Stimulated activated effector memory CD8-positive, alpha-beta T cell treated with anti-CD3 and anti-CD28 coated beads, Interleukin-12 subunit alpha, Interleukin-12 subunit beta, amount 100 ng/mL, for 72 hours (primary cell): Measurements from ENCODE around the gene CPSF7.

Experiments used
- ATAC-seq: fragments of 150-1000 bp; cut with Tn5 transposase; 2 replicates; pipeline ENCODE4 v1.10.0; 2021
- DNase-seq, 2 donors: peaks; one replicate each; pipeline ENCODE4 v3.0.0; 2021 to 2022; ENCODE audit warnings: low spot score in 2 of 2
- H3K27ac Mint-ChIP-seq: one replicate; pipeline ENCODE4 v1.8.0; 2022; ENCODE audit warnings: mild to moderate bottlenecking, mixed read lengths
- H3K36me3 Mint-ChIP-seq: one replicate; pipeline ENCODE4 v1.8.0; 2022; ENCODE audit warnings: mild to moderate bottlenecking, mixed read lengths
- H3K4me1 Mint-ChIP-seq: one replicate; pipeline ENCODE4 v1.8.0; 2022; ENCODE audit warnings: mixed read lengths
- H3K4me3 Mint-ChIP-seq: one replicate; pipeline ENCODE4 v1.8.0; 2022; ENCODE audit warnings: mild to moderate bottlenecking, mixed read lengths
- H3K9me3 Mint-ChIP-seq: one replicate; pipeline ENCODE4 v1.8.0; 2022; ENCODE audit warnings: mixed read lengths

The CPSF7 gene

GRCh38 chr11:61359516-61359915 lies 70.3 kb downstream of the CPSF7 start:
- ATAC-seq: no peak
- Mint-ChIP-seq H3K27ac (no peak overlapping the region), H3K36me3 (peaks cover 56% of the 10 kb centered on the region), H3K9me3 (no peaks in the 10 kb centered on the region), H3K4me3 (peak overlapping the region; percentile 98), H3K4me1 (peaks cover 20% of the 10 kb centered on the region)
- DNase-seq: no peak

GRCh38 chr11:61358566-61358965 lies 71.2 kb downstream of the CPSF7 start:
- H3K4me3 Mint-ChIP-seq: no peak overlapping the region
- H3K9me3 Mint-ChIP-seq: no peaks in the 10 kb centered on the region
- peaks cover 19% of the 10 kb centered on the region for H3K4me1 Mint-ChIP-seq
- ATAC-seq: no peak
- H3K36me3 Mint-ChIP-seq: peaks cover 50% of the 10 kb centered on the region
- DNase-seq: no peak
- no peak overlapping the region for H3K27ac Mint-ChIP-seq

GRCh38 chr11:61357894-61358239 lies 71.9 kb downstream of the CPSF7 start:
- Mint-ChIP-seq H3K27ac (no peak overlapping the region), H3K4me1 (peaks cover 16% of the 10 kb centered on the region), H3K9me3 (no peaks in the 10 kb centered on the region), H3K36me3 (peaks cover 52% of the 10 kb centered on the region), H3K4me3 (no peak overlapping the region)
- no peak for ATAC-seq
- DNase-seq: no peak

- H3K36me3 Mint-ChIP-seq: peaks cover 51% of the 10 kb centered on the region
- H3K4me1 Mint-ChIP-seq: peaks cover 11% of the 10 kb centered on the region
- peak overlapping the region; percentile 74 for H3K27ac Mint-ChIP-seq
- no peak overlapping the region for H3K4me3 Mint-ChIP-seq
- H3K9me3 Mint-ChIP-seq: no peaks in the 10 kb centered on the region
- ATAC-seq: no peak
- DNase-seq: no peak
These were observed 72.4 kb downstream of the CPSF7 start for GRCh38 chr11:61357233-61357893.

GRCh38 chr11:61356706-61357105 lies 73.1 kb downstream of the CPSF7 start:
- DNase-seq (no peak), ATAC-seq (no peak)
- Mint-ChIP-seq H3K4me3 (no peak overlapping the region), H3K9me3 (no peaks in the 10 kb centered on the region), H3K27ac (peak overlapping the region; percentile 74), H3K4me1 (peaks cover 6% of the 10 kb centered on the region), H3K36me3 (peaks cover 47% of the 10 kb centered on the region)

- Mint-ChIP-seq H3K9me3 (no peaks in the 10 kb centered on the region), H3K4me1 (peaks cover 10% of the 10 kb centered on the region), H3K27ac (no peak overlapping the region)
These were observed 75.6 kb downstream of the CPSF7 start for GRCh38 chr11:61354208-61354607.

GRCh38 chr11:61353131-61354067 lies 76.4 kb downstream of the CPSF7 start:
- ATAC-seq: no peak
- H3K27ac Mint-ChIP-seq: peak overlapping the region; percentile 9
- peaks cover 59% of the 10 kb centered on the region for H3K36me3 Mint-ChIP-seq
- no peak overlapping the region for H3K4me3 Mint-ChIP-seq
- H3K9me3 Mint-ChIP-seq: no peaks in the 10 kb centered on the region
- DNase-seq: no peak
- H3K4me1 Mint-ChIP-seq: peaks cover 10% of the 10 kb centered on the region

More at GRCh38 chr11:61354208-61354607, 75.6 kb downstream of the CPSF7 start:
- ATAC-seq: no peak
- Mint-ChIP-seq H3K4me3 (no peak overlapping the region), H3K36me3 (peaks cover 54% of the 10 kb centered on the region)
- no peak for DNase-seq
